HG03066 (cell line): ENCODE measurements around the gene RTP2.
A peak's percentile ranks its signal among the peaks of the same experiment; 100 is the strongest.

Source experiments
- ATAC-seq: cut with Tn5 transposase; IDR thresholded peaks from one replicate; pipeline ENCODE4 v1.9.1; 2021; ENCODE audit warnings: low read depth; ENCODE audit not compliant: unreplicated experiment

RTP2 gene

DNA sequence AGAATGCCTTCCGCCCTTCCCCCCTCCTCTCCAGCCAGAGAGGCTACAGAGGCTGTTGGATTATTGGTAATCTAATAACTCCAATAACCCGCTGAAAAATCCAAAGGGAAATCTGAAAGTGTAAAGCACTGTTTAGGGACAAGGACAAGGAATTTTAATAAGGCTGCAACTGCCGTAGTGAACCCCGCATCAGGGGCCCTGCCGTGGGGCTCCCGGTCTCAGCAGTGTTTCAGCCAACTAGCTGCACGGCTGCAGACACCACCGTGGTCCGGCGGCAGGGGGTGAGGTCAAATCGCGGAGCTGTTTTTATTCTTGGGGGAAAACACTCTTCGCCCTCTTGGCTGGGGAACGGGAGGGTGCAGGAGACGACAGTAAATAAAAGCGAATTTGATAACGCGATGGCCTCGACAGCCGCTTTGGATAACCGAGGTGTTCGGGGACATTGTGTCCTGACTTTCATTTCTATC lies 36.8 kb upstream of the RTP2 start:
- no peak for ATAC-seq

DNA sequence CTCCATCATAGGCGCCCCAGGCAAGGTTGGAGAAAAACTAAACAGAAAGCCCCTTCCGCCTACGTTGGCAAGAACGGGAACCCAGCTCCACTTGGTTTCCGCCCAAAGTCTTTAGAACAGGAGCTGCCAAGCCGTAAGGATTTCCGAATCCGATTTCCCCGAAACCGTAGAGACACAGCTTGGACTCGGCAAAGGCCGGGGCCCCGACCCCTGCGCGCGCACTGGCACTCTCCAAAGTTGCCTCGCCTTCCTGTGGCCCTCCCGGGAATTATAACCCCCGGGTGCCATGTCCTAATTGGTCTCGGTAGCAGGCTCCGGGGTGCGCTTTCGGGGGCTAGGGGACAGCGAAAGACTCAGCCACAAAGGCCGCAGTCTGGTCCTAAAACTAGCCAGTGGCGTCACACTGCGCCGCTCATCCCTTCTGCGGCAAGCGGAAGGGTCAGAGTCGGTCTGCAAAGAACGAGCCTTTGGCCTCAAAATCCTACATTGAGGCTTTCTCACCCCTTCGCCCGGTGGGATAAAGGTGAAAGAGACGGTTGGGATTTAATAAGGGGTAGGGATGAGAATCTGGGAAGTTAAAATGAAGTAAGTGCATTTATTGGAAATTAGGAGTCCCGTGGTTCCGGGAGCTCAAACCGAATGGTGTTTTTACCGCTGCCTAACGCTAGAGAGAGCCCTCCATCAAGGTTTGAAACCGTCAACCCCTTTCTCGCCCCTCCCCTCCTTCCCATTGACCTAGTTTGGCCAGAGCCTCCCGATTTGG lies 36.2 kb upstream of the RTP2 start:
- ATAC-seq: peak; percentile 63

DNA sequence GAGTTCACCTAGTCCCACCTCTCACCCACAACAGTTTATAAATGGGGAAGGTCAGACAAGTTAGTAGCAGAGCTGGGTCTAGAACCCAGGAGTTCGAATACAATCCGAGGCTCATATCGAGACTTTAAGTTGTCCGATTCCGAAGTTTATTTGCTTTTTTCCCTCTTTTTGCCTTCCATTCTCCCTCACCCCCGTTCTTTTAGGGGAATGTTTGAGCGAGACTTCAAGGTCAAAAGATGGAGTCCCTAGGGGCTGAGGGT lies 35.6 kb upstream of the RTP2 start:
- no peak for ATAC-seq

DNA sequence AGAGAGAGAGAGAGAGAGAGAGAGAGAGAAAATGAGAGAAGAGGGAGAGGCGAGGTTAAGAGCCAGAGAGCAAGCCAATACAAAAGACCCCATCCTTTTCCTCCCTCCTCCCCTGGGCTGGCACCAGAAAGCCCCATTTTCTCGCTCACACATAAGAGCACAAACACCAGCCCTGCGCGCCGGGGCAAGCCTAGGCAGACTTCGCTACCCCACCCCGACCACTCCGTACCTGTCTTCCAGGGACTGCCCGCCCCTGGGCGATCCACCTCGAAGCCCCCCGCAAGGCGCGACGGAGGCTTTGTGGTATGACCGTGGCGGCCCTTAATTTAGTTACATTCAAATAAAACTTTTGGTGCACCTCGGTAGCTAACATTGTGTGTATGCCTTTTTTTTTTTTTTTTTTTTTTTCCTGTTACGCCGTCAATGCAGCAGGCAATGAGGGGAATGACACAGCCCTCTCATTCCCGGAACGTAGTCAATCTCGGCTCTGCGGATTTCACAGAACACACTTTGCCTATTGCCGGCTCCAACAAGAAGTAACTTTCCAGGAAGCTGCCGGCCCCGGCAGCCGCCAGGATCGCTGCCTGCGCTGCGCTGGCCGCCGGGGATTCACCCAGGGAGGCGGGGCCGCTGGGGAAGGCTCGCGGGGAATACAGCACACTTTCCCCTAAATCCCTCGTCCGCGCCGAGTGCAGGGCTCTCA lies 35.2 kb upstream of the RTP2 start:
- ATAC-seq: no peak

DNA sequence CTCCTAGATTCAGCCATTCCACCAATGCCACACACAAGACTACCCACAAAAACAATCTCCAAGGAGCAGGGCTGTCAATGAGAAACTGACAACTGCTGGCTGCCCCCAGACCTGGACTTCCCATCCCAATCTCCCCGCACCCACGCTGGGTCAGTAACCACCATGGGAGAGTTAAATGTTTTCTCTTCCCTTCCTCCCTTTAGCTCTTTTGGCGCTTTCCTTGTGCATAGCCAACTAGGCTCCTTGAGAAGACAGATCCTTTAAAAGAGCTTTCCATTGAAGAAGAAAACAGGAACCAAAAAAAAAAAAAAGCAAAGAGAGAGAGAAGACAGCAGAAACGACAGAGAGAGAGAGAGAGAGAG lies 34.6 kb upstream of the RTP2 start:
- no peak for ATAC-seq

DNA sequence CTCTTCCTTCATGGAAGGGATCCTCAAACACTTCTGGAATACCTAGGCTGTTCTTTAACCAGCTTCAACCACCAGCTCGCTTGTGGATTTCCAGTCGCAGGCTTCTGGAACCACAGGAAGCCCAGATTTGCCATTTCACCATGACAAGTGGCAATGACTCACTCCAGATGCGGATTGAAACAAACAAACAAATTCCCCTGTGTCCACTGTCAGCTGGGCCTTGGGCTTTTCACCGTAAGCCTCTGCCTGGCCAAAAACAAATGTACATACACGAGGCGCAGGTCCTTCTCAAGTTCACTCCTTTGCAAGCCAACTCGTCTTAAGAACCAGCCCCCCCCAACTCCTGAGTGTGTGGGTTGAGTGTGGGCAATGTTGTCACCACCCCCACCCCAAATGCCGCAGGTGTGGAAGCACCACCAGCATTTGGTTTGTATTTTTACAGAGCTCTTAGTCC lies 34.1 kb upstream of the RTP2 start:
- ATAC-seq: no peak

DNA sequence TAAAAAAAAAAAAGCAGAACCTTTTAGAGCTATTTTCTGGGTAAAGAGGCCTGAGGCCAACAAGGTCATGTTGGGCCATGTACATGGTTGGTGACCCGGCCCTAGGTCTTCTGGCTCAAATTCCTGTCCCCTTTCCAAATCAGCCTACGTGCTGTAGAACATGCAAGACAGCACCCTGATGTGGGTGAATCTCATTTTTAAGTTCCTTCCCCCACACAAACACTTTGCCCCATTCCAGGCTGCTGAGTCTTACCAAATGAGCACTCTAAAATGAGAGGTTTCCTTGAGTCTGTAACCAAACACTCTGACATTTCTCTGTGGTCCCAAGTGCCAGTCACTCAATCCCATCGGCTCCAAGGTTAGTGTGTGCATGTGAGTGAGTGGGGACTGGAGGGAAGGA lies 33.5 kb upstream of the RTP2 start:
- ATAC-seq: no peak

DNA sequence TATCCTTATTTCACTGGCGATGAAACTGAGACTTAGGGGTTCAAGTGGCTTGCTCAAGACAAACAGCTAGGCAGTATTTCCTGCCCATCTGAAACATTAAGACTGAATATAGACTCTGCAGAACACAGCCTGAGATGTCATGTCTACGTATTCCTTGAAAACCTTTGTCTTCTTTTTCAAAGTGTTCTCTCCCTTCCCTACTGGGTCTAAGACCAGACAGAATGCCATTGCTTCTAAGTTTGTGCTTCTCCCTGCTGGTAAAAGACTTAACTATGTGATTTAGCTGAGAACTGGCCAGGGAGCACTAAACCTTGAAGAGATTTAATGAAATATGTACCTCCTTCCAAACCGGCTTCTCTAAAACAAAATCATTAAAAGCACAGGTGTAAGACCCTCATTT lies 33.0 kb upstream of the RTP2 start:
- no peak for ATAC-seq

DNA sequence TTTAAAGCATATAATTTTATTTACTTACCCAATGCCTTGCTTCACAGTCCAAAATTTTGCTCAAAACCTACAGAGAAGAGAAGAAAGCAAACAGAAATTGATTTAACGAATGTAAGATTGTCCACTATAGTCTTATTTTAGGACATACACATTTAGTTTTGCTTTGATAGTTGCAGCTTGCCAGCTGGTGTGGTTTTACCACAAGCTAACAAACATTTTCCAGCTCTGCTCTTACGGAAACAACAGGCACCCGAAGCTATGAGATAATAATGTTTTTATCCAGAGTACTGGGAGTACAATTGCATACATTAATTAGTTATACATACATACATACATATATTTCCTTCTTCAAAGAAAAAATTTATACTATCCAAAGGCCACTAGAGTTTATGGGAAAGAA lies 32.5 kb upstream of the RTP2 start:
- ATAC-seq: no peak

DNA sequence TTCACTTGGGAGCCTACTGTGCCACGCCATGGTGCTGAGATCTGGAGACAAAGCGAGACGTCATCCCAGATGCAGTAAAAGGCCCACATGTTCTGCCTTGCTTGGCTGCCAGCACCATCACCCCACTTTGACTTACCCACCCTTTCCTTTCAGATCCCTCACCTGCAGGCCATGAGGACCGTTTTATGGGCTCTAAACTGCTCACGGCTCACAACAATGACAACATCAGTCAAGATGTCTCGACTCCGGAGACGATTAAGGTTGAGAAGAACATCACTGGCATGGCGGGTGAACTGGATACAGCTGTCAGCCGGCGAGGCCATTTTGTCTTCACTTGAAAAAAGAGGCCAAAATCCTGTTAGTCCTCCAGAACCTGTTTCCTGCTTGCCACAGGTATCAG lies 31.0 kb upstream of the RTP2 start:
- no peak for ATAC-seq

DNA sequence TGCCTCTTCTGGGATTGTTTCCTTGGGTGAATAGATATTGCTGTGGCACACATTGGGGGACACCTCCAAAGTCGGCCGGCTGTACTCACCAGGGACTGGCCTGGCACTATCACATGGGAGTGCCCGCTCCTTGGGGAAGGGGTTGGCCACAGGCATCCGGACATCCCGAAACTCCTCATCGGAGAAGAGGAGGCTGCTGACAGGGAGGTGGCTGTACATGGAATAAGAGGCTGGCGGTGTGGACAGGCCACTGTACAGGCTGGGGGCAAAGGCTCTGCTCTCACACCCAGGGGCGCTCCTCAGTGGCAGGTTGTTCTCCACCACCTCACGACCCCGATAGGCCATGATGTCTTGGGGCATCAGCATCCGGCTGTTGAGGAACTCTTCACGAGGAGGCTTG lies 27.2 kb upstream of the RTP2 start:
- no peak for ATAC-seq

DNA sequence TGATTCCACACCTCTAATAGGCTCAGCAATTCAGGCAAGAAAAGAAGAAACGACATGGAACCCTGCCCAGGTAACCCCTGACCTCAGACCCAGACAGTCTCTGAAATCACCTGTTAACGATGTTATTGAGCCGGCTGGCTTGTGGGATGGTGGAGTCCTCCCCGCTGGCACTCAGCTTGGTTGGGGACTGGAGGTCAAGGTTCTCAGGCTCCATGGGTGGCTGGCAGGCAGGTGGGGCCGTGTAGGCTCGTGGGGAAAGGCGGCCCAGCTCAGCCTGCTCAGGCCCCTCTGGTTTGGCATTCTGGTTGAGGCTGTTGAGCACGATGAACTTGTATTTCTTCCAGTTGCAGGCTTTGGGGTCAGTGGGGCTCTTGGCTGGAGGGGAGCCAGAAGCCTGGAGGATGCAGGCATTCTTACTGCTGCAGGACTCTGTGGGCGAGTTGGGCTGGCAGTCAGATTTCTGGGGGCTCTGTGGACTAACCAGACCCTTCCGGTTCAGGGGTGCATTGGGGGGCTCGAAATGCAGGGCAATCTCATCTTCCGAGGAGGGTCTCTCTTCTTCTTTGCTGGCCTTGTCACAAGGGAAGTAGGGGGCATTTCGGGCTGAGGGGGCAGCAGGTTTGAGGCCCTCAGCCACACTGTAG lies 26.7 kb upstream of the RTP2 start:
- ATAC-seq: no peak

DNA sequence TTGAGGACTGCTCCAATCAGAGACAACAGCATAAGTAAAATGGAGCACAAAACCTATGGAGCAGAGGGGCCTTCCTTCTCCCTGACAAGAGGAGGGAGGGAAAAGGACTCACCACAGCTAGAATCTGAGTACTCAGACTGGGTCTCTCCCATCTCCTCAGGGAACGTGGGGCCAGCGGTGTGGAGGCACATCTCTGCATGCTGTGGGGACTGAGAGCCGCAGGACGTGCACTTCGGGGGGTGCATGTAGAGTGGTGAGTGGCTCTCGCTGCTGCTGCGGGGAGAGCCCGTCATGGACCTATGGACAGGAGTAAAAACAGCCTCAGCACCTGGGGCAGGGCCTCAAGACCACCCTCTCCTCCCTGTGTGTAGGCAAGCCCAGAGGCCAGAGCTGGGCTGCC lies 25.9 kb upstream of the RTP2 start:
- no peak for ATAC-seq

DNA sequence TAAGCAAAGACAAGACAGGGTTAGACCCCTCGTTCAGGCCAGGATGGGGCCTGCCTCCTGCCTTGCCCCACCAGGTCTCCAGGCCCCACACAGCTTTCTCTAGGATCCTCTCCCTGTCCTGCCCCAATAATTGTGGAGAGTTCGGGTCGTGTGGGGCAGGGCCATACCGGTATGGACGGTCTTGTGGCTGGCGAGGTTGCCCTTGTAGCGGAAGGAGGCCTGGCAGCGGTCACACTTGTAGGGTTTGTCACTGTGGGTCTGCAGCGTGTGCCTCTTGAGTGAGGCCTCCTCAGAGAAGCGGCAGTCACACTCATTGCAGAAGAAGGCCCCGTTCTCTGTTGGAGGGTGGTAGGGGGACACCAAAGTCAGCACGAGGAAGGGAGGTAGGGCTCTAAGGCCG lies 24.2 kb upstream of the RTP2 start:
- ATAC-seq: no peak

DNA sequence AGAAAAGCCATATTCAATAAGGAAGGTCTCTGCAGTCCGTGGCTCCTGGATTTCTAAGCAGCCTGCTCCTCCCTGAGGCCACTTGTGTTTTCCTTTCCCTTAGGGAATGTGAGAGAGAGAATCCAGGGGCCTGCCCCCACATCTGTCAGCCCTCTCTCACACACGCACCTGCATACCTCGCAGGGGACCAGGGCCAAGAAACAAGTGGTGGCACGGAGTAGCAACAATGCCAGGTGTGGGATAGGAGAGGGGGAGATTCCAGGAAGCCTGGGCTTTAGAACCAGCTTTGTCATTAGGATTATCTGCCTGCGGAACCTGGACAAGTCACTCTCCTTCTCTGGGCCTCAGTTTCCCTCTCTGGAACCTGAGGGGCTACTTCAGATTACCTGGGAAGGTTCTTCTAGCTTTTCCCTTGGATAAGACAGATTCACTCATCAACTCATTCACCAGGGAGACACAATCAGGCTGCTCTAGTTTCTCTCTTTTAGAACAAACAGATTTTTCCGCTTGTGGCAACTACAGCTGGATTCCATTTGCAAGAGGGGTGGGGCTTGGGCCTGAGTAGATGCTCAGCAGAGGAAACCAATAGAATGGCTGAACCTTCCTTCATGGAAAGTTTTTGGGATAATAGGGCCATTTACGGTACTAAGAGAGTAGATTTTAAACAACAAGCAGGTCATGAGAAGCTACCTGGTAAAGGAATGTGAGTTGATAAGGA lies 23.5 kb upstream of the RTP2 start:
- ATAC-seq: no peak

DNA sequence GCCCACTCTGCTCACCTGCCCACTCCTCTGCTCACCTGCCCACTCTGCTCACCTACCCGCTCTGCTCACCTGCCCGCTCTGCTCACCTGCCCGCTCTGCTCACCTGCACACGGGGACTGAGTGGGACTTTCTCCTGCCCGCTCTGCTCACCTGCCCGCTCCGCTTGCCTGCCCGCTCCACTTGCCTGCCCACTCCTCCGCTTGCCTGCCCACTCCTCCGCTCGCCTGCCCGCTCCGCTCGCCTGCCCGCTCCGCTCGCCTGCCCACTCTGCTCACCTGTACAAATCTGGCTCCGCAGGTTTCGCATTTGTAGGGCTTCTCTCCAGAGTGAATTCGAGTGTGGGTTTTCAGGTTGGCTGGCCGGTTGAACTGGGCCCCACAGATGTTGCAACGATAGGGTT lies 22.9 kb upstream of the RTP2 start:
- no peak for ATAC-seq

DNA sequence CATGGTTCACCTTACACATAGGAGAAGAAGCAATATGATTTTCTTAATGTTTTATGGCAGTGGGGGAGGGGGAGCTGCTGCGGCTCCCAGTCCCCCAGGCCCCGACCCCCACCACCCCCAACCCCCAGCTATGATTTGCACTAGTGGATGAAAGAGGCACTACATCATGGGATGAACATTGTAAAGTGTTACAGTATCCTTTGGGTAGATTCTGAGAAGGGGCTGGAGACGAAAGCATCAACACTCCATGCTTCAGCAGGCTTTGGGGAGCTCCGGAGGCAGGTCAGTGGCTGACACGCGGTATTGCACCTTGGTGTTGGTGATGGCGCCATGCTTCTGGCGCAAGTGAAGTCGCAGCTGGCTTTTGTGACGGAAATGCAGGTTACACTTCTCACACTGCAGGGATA lies 19.9 kb upstream of the RTP2 start:
- ATAC-seq: no peak

DNA sequence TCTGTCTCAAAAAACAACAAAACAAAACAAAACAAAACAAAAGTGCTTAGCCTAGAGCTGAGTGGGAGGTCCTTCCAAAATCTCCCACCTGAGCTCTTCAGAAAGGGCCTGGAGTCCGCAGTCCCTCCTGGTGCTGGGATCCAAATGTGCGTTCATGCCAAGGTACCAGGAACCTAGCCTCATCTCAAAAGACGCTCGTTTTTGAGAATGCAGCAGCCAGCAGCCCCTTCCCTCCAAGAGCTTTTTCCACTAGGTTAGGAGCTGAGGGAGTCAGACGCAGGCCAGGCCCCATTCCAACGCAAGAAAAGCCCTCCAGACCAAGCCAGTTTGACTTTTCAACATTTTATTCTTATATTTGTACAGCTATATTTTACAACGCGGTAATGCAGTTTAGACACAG lies 18.7 kb upstream of the RTP2 start:
- no peak for ATAC-seq

DNA sequence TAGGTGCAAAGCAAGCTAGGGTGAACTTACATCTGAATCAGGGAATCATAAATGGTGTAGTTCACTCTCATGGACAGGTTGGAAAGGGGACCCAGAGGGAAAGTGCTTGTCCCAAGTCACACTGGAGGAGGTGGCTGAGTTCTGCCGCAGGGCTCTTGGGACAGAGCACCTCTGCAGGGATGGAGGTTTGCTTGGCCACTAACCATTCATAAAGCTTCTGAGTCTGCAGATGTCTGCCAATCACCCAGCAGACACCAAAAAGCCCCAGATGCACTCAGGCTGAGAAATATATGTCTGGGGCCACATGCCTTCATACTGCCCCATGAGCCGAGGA lies 17.9 kb upstream of the RTP2 start:
- ATAC-seq: no peak

DNA sequence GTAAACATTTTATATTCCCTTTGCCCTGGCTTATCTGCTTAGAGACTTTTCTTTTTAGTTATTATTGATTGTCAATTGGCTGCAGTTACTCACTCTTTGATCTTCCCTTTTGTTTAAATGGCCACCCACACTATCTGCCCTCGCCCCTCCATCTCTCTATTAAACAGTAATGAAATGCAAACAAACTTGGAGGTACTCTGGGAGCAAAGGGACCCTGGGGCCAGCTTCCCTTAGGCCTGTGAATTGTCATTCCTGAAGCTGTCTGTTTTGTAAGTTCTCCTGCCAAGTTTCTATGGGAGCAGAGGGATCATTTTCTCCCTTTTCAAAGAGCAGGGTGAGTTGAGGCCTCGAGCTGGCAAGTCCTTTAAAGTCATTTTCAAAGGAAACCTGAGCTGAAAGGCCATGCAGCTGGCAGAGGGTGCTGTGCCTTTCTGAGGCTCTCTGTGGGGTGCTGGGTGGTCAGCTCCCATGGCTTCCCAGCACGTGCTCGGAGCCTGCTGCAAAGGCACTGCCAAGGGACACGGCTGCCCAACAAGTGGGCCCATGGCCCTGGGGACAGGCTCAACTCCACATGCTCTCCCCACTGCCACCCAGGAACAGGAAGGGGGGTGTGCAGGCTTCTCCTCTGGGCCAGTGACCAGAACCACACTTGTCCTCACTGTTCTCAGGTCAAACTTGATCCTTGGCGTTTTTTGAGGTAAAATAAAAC lies 17.4 kb upstream of the RTP2 start:
- no peak for ATAC-seq

DNA sequence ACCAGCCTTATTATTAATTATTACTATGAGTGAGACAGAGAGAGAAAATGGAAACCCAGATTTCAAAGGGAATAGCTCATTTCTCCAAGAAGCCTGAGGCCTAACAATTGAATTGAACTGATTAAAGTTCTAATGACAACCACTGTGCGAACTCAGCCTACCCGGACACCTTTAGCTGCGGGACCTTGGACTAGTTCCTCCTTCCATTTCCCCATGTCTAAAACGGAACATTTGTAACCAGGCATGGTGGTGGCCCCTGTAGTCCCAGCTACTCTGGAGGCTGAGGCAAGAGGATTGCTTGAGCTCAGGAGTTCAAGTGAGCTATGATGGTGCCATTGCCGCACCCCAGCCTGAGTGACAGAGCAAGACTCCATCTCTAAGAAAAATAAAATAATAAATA lies 16.4 kb upstream of the RTP2 start:
- ATAC-seq: no peak
